NCI-H2081 (cell line): ENCODE results near the gene MPP3.
A peak's percentile ranks its signal among the peaks of the same experiment; 100 is the strongest.

ENCODE experiments used
- DNase-seq, 2 experiments: peaks; one replicate each; lab custom pipeline; 2025; lab: John Stamatoyannopoulos, UW

MPP3 gene

GRCh38 chr17:43832168-43832975 lies 574 bp downstream of the MPP3 start:
- DNase-seq, result peak in 1 of 2 experiments; percentile 30

DNA sequence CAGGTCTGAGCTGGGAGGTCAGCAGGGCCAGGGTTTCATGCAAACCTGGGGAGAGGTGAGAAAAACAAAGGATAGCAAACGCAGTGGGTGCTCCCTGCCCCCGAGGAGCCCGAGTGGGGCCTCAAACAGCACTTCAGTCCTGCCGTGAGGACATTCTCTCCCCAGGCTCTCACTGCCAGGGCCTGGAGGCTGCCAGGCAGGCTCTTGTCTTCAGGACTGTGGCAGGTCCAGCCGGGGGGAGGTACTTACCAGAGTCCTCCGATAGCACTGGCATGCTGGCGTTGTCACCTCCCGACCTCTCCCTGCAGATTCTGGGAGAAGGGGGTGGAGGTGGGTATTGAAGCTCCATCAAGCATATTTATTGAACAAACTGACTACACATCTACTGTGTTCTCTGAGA lies 1.3 kb downstream of the MPP3 start:
- DNase-seq, result no peak

DNA sequence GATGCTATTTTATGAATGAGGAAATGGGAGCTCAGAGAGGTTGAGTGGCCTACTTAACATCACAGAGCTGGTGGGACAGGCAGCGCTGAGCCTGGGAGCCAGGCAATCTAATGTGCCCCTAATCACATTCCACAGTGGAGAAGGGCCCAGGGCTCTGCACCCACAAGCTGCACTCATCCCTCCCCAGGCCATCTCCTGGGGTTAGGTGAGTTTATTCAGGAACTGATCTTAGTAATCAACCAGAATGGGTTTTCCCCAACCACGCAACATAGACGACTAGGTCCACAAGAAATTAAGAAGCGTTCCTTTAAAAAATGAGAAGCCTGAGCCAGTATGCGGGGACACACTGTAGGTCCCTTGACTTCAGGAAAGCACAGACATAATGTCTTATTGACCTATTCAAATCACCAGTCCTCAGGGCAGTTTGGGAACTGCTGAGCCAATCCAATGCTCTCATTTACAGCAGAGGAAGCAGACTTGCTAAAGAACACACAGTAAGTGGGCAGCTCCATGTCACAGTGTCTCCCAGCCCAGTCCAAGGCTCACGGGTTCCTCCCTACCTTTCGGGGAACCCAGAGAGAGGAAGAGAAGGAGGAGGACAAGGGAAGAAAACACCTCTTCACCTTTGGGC lies 2.3 kb downstream of the MPP3 start:
- DNase-seq, result no peak

DNA sequence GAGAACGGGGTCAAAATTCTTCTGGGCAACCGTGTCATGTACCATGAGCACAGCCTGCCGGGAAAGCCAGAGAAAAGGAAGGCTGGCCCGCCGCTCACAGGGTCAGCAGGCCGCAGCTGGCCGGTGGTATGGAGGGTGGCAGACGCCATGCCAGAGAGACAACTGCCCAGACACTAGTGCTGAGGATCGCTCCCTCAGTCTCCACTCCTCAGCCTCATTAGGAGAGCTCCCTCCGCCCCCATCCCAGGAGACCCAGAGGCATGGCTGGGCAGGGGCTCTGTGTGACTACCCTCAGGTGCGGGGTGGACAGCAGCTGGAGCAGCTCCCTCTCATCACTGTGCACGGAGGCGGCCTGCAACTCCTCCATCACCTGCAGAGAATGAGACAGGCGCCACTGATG lies 3.2 kb downstream of the MPP3 start:
- DNase-seq, result no peak

GRCh38 chr17:43827596-43827995 lies 5.3 kb downstream of the MPP3 start:
- DNase-seq, result no peak

DNA sequence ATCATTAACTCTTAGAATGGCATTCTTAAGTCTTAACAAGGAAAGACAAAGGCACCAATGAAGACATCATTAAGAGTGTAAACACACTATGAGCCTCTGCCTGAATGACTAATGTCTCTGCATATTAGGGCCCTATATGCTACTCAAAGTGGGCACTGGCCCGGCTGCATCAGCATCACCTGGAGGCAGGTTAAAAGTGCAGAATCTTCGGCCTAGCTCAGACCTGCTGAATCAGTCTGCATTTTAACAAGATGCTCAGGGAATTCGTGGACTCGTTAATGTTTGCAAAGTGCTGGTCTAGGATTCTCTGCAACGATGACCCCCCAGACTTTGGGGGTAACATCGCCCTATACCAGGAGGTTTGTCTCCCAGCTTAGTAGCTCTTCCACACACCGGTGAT lies 6.7 kb downstream of the MPP3 start:
- no peak for DNase-seq

DNA sequence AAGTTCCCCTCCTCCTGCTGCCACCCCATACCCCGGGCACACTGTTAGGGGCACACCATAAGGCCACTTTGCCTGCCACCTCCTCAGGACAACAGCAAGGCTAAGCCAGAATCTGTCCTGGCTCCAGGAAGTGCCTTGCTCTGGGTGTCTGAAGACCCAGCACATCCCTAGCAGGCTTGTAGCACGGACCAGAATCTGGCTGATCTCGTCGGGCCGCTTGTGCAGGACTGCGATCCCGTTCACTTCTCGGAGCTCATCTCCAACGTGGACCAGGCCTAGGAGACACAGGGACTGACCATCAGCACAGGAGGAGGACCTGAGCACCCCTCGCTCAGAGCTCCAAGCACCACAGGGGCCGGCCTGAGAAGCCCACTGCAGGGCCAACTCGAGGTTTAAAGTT lies 7.4 kb downstream of the MPP3 start:
- DNase-seq, result no peak

DNA sequence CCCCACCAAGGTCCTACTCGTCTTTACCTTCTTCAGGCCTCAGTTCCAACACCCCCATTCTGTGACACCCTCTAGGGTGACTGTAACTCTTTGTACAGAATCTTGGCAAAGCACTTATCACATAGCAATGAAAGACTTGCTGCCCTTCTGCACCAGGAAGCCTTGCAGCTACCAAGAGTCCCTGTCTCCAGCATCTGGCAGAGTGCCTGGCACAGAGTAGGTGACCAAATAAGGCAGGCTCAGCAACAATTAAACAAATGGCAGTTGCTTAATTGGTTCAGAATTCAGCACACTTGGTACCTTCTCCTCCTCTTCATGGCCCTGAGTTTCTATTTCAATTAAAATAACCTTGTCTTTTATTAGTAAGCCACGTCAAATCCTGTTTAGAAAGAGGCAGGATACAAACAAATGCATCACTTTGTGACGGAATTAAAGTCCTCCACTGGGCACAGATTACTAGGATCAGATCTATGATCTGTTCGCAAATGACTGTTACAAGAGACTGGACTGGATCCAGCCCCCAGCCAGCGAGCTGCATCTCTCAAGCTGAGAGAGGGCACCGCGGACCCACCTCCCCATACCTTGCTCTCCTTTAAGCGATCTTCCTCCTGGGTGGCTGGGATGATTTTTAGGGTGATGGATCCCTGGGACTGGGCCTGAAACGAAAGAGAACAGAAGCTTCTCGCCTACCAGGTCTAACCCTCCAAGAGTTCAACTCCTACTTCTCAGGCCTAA lies 9.4 kb downstream of the MPP3 start:
- no peak for DNase-seq

DNA sequence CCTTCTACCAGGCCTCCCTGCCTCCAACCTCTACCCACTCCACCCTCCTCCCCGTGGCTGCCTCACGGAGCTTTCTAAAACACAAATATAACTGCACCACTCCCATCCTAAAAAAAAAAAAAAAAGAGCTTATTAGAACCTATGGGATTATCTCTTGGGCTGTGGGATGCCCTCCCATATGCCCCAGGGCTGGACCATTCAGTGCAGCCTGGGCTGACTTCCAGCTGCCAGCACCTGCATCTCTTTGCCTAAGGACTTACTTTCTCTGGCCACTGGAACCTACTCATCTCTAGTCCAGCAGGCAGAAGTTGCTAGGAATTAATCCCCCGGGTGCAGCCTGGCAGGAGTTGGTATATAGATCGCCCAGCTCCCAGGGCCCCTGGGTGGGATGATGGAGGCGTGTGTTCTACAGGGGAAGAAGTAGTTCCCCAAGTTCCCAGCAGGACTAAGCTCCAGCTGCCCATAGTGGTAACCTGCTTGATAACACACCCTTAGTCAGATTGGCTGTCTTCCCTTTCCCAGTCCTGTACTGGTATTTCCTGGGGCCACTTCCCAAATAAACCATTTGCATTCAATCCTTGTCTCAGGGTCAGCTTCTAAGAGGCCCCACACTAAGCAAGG lies 10.3 kb downstream of the MPP3 start:
- DNase-seq, result no peak

DNA sequence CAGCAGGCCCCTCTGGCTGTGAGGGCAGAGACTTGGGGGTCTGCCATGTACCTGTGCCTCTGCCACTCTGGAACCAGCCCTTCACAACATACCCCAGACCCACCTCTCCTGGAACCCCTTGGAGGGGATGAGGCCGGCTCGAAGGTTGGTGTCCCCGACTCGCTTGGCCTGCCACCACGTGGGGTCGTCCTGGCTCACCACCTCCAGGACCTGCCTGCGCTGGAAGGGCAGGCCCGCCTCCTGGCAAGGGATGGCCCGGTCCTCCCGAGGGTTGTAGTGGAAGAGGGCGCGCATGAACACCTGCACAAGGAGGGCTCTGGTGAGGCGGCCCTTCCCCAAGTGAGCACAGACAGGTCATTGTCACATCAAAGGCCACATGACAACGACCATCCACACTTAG lies 12.2 kb downstream of the MPP3 start:
- no peak for DNase-seq

DNA sequence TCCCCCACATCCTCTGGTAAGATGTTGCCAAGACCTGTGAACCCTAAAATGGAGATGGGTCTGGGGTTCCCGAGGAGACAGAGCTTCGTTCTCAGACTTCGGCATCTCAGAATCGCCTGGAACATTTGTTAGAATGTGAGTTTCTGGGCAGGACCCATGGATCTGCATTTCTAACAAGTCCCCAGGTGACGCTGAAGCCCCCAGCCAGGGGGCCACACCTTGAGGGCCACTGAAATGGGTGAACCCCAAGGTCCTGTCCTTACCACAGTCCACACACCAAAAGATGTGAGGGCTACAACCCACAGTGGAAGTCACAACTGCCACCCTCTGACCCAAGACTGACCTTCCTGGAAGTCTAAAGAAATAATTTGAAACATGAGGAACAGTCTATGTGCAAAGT lies 14.0 kb downstream of the MPP3 start:
- DNase-seq, result no peak

- no peak for DNase-seq
Observed at GRCh38 chr17:43817826-43818225, 15.1 kb downstream of the MPP3 start.

DNA sequence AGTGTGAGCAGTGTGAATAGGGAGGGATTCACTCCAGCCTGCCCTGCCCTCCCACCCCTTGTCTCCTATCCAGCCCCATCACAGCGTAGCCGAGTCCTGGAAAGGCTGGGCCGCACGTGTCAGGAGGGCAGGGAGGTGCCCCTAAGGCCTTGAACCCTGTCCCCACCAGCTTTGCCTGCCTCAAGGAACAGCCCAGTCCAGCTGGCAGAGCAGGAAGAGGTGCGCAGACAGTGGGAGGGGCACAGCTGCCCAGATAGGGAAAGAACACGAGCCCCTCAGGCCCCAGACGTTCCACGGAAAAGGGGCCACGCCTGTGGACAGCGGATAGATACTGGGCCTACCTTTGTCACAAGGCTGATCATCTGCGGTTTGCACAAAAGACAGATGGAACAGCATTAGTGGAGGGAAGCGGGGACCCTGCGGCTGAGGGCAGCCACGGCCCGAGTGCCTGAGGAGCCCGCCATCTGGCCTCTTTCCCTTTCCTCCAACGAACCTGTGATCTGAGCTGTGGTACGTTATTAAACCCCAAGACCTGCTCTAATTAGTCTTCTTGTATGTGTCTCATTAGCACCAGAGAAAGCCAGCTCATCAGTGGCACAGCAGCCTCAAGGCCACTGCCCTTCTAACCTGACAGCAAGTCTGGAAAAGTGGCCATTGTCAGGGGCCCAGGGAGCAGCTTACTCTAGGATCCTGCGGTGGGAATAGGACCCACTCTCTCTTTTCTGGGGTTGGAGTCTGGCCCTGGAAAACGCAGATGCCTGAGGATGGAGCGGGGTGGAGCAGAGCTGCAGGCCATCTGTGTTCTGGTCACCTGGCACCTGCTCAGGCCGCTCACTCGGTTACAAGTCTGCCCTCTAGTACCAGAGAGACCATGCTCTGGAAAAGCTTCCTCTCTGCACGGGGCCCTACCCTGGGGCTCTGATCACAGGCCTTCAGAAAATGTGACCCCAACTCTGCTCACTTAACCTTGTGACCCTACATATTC lies 16.3 kb downstream of the MPP3 start:
- no peak for DNase-seq

DNA sequence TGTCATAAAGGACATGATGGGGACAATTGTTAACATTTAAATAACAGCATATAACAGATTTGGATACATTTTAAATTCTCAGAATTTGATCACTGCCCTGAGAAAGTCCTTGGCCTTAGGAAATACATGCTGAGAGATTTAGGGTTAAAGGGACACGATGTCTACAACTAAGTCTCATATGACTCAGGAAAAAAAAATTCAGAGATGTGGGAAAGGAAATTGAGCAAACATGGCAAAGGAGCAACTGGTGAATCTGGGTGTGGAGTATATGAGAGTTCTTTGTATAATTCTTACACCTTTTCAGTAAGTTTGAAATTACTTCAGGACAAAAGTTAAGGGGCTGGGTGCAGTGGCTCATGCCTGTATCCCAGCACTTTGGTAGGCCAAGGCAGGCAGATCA lies 18.2 kb downstream of the MPP3 start:
- DNase-seq, result no peak

DNA sequence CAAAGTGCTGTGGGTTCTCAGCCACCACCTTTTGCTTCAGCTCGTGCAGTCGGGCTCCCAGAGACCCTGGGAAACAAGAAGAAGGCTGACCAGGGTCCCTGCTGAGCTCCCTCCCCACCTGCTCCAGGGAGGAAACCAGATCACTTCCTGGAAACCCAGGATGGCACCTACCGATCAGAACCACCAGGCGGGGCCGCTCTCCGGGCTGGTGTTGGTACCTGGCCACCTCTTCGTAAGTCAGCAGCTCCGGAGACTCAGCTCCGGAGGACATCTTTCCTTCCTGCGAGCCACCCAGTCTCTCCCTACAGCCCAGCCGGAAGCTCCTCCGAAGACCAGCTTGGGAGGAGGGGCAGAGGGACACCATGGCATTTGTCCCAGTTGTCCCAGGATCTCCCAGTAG lies 18.9 kb downstream of the MPP3 start:
- no peak for DNase-seq

DNA sequence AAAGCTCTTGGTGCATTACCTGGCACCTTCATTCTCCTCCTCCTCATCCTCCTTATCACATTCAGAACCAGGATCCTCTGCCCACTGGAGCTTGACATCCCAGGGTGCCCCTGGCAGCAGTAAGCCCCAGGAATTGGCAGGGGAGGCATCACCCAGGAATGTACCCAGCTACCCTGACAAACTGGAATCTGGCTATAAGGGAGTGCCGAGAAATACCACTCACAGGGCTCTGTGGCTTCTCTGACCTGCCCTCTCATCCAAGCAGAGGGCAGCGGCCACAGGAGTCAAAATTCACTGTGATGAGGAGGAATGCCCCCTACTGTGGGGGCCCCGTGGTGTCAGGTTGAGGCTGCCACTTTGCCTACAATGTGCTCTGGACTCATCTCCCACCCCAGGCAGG lies 19.6 kb downstream of the MPP3 start:
- DNase-seq, result no peak

- no peak for DNase-seq
Observed at GRCh38 chr17:43812396-43813265, 20.3 kb downstream of the MPP3 start.

DNA sequence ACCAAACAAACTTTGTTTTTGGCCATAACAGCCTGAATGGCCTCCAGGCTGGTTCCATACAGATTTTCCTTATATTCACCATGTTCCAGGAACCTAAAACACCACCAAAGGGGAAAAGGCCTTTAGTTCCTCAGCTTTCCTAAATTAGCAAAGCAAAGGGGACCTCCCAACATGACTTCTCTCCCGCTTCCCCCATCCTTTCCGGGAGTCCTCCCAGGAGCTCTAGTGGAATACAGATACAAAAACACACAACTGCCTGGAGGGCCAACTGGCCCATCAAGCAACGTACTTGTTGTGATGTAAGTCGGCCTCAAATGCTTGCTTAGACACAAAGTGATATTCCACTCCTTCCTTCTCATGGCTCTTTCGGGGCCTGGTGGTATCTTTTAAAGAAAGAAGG lies 22.1 kb downstream of the MPP3 start:
- no peak for DNase-seq

DNA sequence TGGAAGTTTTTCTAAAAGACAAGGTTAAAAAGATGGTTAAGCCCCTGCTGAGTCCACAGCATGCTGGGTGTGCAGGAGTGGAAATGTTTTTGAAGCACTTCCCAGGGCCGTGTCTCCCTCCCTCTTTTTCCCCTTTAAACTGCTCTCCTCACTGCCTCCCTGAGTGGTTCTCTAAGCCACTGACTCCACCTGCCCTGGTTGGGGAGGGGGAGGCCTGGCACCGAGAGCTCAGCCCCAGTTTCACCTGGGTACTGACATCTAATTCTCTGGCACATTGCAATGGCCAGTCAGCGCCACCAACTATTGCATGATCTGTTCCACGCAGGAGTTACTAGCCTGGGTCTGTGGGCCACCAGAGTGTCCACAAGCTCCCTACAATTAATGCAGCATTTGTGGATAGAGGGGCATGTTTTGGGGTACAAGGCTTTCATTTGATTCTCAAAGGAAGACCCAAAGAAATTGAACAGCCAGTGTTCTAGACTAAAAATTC lies 22.7 kb downstream of the MPP3 start:
- DNase-seq, result no peak

DNA sequence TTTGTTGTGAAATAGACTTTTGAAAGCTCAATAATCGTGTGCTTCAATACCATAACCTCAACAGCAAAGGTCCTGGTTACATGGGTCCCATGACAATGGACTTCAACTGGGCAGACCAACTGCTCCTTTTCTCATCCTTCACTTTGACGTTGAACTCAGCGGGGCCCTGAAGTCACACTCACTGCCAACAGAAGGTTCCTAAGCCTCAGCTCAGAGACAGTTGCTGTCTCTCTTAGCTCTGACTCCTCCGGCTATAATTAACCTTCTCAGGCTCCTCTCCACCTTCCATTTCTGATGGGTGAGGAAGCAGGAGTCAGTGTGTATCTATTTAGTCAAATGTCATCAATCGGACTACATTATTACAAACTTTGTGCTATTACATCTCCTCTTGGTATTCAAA lies 23.8 kb downstream of the MPP3 start:
- DNase-seq, result no peak
